GM12878 (cell line): ENCODE data around the gene RALGAPA2.

Experiments
- ATF7 ChIP-seq: fragments of 450-650 bp; IDR thresholded peaks from 2 replicates; pipeline ENCODE4 v1.6.1; 2016; ENCODE audit warnings: low read depth, mild to moderate bottlenecking
- ETV6 ChIP-seq, 2 experiments: fragments of 450-650 bp in 1 of 2; IDR thresholded peaks in 1 of 2; conservative IDR thresholded peaks in 1 of 2; 2 replicates each; pipeline ENCODE4 v1.6.1; 2014; ENCODE audit warnings: antibody characterized with exemption in 1 of 2, borderline replicate concordance in 1 of 2, low read depth in 1 of 2, mild to moderate bottlenecking in 1 of 2, moderate library complexity in 1 of 2
- HDAC2 ChIP-seq: fragments of 200-600 bp; sonication (generic); IDR thresholded peaks from 2 replicates; pipeline ENCODE4 v1.6.1; 2017
- MTA2 ChIP-seq: fragments of 450-650 bp; IDR thresholded peaks from 2 replicates; pipeline ENCODE4 v1.6.1; 2016; ENCODE audit warnings: low read depth, mild to moderate bottlenecking, moderate library complexity
- POLR2A ChIP-seq: IDR thresholded peaks from 2 replicates; pipeline ENCODE4 v1.6.1; 2011; ENCODE audit warnings: low read depth, mild to moderate bottlenecking, low read length
- SIX5 ChIP-seq: IDR thresholded peaks from 2 replicates; pipeline ENCODE4 v1.6.1; 2011; ENCODE audit warnings: mild to moderate bottlenecking, low read depth, low read length, moderate library complexity; ENCODE audit not compliant: severe bottlenecking
- SUPT20H ChIP-seq: IDR thresholded peaks from 2 replicates; pipeline ENCODE4 v1.6.1; 2011; ENCODE audit warnings: low read depth, mild to moderate bottlenecking, low read length, moderate library complexity, borderline replicate concordance; ENCODE audit not compliant: control insufficient read depth
- YY1 ChIP-seq: IDR thresholded peaks from 2 replicates; pipeline ENCODE4 v1.6.1; 2011; ENCODE audit warnings: low read depth, mild to moderate bottlenecking, low read length
- TF ChIP-seq, protein P1 (sequence below), 3 experiments: IDR thresholded peaks in 2 of 3; conservative IDR thresholded peaks in 1 of 3; 2 replicates each; pipeline ENCODE4 v1.5.1; 2011; ENCODE audit warnings: low read depth in 3 of 3, low read length in 3 of 3, mild to moderate bottlenecking in 3 of 3, control low read depth in 2 of 3, moderate library complexity in 2 of 3, inconsistent platforms in 1 of 3, mixed read lengths in 1 of 3; ENCODE audit not compliant: control insufficient read depth in 2 of 3, insufficient read depth in 1 of 3; ENCODE audit errors: extremely low read depth in 1 of 3
- TF ChIP-seq, protein P2 (sequence below): fragments of 450-650 bp; IDR thresholded peaks from 2 replicates; pipeline ENCODE4 v1.6.1; 2016; ENCODE audit warnings: mild to moderate bottlenecking
- TF ChIP-seq, protein P3 (sequence below): fragments of 450-650 bp; IDR thresholded peaks from 2 replicates; pipeline ENCODE4 v1.6.1; 2017; ENCODE audit warnings: antibody characterized with exemption, mild to moderate bottlenecking, moderate library complexity

DNA sequence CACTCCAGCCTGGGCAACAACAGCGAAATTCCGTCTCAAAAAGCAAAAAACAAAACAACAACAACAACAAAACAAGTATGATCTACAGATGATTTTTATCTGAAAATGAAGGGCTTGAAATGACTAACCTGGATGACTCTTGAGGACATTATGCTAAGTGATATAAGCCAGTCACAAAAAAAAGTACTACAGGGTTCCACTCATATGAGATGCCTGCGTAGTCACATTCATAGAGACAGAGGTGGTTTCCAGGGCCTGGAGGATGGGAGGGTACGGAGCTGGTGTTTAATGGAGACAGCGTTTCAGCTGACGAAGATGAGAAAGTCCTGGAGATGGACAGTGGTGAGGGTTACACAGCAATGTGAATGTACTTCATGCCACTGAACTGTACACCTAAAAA is 352.8 kb downstream of the RALGAPA2 start:
- TF ChIP-seq, protein P1, sequence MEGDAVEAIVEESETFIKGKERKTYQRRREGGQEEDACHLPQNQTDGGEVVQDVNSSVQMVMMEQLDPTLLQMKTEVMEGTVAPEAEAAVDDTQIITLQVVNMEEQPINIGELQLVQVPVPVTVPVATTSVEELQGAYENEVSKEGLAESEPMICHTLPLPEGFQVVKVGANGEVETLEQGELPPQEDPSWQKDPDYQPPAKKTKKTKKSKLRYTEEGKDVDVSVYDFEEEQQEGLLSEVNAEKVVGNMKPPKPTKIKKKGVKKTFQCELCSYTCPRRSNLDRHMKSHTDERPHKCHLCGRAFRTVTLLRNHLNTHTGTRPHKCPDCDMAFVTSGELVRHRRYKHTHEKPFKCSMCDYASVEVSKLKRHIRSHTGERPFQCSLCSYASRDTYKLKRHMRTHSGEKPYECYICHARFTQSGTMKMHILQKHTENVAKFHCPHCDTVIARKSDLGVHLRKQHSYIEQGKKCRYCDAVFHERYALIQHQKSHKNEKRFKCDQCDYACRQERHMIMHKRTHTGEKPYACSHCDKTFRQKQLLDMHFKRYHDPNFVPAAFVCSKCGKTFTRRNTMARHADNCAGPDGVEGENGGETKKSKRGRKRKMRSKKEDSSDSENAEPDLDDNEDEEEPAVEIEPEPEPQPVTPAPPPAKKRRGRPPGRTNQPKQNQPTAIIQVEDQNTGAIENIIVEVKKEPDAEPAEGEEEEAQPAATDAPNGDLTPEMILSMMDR (IDR thresholded peaks at IDR 0.05 in 2 of 3, conservative IDR thresholded peaks at IDR 0.05 in 1 of 3; ENCODE audit: control insufficient read depth in 2 of 3, extremely low read depth in 1 of 3, insufficient read depth in 1 of 3, low read depth in 3 of 3, low read length in 3 of 3): no peak
- TF ChIP-seq SIX5: no peak
- no peak for TF ChIP-seq POLR2A
- TF ChIP-seq ATF7: no peak
- TF ChIP-seq MTA2: no peak
- TF ChIP-seq YY1: no peak
- TF ChIP-seq ETV6 (conservative IDR thresholded peaks at IDR 0.05 in 1 of 2, IDR thresholded peaks at IDR 0.05 in 1 of 2; ENCODE audit: borderline replicate concordance in 1 of 2, low read depth in 1 of 2): no peak
- TF ChIP-seq, protein P2, sequence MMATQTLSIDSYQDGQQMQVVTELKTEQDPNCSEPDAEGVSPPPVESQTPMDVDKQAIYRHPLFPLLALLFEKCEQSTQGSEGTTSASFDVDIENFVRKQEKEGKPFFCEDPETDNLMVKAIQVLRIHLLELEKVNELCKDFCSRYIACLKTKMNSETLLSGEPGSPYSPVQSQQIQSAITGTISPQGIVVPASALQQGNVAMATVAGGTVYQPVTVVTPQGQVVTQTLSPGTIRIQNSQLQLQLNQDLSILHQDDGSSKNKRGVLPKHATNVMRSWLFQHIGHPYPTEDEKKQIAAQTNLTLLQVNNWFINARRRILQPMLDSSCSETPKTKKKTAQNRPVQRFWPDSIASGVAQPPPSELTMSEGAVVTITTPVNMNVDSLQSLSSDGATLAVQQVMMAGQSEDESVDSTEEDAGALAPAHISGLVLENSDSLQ: no peak
- no peak for TF ChIP-seq SUPT20H
- no peak for TF ChIP-seq HDAC2
- TF ChIP-seq, protein P3, sequence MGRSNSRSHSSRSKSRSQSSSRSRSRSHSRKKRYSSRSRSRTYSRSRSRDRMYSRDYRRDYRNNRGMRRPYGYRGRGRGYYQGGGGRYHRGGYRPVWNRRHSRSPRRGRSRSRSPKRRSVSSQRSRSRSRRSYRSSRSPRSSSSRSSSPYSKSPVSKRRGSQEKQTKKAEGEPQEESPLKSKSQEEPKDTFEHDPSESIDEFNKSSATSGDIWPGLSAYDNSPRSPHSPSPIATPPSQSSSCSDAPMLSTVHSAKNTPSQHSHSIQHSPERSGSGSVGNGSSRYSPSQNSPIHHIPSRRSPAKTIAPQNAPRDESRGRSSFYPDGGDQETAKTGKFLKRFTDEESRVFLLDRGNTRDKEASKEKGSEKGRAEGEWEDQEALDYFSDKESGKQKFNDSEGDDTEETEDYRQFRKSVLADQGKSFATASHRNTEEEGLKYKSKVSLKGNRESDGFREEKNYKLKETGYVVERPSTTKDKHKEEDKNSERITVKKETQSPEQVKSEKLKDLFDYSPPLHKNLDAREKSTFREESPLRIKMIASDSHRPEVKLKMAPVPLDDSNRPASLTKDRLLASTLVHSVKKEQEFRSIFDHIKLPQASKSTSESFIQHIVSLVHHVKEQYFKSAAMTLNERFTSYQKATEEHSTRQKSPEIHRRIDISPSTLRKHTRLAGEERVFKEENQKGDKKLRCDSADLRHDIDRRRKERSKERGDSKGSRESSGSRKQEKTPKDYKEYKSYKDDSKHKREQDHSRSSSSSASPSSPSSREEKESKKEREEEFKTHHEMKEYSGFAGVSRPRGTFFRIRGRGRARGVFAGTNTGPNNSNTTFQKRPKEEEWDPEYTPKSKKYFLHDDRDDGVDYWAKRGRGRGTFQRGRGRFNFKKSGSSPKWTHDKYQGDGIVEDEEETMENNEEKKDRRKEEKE: no peak
